Retinal pigment epithelial cell (primary cell): ENCODE data around the gene WNK1.

ENCODE experiments used
- DNase-seq: peaks from one replicate; pipeline ENCODE4 v3.0.0-alpha.2; 2010; ENCODE audit warnings: low read depth
- H3K4me3 ChIP-seq: 2 replicates; pipeline ENCODE4 v1.5.1; 2011; ENCODE audit warnings: mild to moderate bottlenecking, low read length, control low read depth, moderate library complexity
- TF ChIP-seq, protein P1 (sequence below): conservative IDR thresholded peaks from 2 replicates; pipeline ENCODE4 v1.5.1; 2011; ENCODE audit warnings: low read depth, low read length, control low read depth, inconsistent platforms

The WNK1 gene

GRCh38 chr12:820336-820735 is 68.0 kb downstream of the WNK1 start:
- no peak overlapping the region for H3K4me3 ChIP-seq
- TF ChIP-seq, protein P1, sequence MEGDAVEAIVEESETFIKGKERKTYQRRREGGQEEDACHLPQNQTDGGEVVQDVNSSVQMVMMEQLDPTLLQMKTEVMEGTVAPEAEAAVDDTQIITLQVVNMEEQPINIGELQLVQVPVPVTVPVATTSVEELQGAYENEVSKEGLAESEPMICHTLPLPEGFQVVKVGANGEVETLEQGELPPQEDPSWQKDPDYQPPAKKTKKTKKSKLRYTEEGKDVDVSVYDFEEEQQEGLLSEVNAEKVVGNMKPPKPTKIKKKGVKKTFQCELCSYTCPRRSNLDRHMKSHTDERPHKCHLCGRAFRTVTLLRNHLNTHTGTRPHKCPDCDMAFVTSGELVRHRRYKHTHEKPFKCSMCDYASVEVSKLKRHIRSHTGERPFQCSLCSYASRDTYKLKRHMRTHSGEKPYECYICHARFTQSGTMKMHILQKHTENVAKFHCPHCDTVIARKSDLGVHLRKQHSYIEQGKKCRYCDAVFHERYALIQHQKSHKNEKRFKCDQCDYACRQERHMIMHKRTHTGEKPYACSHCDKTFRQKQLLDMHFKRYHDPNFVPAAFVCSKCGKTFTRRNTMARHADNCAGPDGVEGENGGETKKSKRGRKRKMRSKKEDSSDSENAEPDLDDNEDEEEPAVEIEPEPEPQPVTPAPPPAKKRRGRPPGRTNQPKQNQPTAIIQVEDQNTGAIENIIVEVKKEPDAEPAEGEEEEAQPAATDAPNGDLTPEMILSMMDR = no peak
- DNase-seq = no peak

DNA sequence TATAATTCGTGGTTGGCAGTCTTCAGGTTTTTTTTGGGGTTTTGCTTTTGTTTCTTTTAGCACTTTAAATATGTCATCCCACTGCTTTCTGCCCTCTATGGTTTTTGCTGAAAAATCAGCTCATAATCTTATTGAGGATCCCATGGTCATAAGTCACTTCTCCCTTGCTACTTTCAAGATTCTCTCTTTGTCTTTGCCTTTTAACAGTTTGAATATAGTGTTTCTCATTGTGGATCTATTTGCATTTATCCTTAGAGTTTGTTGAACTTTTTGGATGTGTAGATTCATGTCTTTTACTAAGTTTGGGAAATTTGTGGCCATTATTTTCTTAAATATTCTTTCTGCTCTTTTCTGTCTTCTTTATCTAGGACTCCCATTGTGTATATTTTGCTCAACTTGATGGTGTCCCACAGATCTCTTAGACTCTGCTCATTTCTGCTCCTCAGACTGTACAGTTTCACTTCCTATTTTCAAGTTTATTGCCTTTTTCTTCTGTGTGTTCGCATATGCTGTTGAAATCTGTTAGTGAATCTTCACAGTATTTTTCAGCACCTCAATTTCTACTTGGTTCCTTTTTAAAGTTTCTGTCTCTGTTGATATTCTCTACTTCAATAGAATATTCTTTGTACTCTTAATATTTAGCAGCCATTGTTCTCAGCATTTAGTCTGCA is 70.8 kb downstream of the WNK1 start:
- no peak overlapping the region for H3K4me3 ChIP-seq
- no peak for DNase-seq
- TF ChIP-seq, protein P1 = no peak

DNA sequence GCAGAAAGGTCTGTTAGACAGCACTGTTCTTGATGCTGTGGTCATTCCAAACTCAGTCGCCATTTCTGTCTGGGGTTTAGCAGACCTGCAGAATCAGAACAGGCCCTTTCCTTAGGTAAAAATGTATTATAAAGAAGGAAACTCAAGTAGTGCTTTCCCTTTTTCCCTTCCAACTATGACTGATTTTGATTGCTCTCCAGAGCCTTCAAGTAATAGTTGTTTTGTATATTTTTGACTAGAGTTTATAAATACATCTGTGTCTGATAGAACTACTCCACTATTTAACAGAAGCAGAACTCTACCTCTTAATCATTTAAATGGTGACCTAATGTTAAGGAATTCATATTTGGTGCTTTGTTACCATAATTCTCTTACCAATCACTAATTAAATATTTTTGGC is 74.0 kb downstream of the WNK1 start:
- DNase-seq = no peak
- TF ChIP-seq, protein P1 = no peak
- H3K4me3 ChIP-seq = no peak overlapping the region

DNA sequence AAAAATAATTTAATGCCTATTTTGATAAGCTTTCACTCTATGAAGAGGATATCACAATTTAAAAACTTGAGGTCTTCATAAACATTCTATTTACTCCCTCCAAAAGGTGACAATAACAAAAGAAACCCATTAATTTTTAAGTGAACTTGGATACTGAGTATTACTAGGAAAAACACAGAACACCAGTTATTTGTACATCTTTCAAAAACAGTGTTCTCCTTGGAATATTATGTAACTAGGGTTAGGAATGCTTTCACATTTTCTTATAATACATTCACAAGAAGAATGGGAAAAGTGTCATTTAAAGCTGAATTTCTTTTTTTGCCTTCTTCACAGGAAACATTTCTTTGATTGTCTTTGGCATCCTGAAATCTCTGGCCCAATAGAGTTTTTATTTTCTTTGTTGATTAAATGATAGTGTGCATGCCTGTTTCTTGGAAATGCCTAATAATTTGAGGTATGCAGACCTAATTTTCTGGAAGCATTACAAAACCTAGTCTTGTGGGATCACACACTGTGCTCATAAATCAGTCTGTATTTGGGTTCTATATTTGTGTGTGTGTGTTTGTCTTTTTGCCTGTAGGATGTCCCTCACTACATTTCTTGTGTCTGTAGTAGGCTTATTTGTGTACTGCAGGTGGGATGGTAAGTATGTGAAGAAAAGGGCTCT is 76.5 kb downstream of the WNK1 start:
- no peak for DNase-seq

GRCh38 chr12:830111-830867 is 77.9 kb downstream of the WNK1 start:
- no peak overlapping the region for H3K4me3 ChIP-seq
- TF ChIP-seq, protein P1 = no peak

More for the DNA sequence above, 76.5 kb downstream of the WNK1 start:
- TF ChIP-seq, protein P1 = no peak
- H3K4me3 ChIP-seq = no peak overlapping the region

DNA sequence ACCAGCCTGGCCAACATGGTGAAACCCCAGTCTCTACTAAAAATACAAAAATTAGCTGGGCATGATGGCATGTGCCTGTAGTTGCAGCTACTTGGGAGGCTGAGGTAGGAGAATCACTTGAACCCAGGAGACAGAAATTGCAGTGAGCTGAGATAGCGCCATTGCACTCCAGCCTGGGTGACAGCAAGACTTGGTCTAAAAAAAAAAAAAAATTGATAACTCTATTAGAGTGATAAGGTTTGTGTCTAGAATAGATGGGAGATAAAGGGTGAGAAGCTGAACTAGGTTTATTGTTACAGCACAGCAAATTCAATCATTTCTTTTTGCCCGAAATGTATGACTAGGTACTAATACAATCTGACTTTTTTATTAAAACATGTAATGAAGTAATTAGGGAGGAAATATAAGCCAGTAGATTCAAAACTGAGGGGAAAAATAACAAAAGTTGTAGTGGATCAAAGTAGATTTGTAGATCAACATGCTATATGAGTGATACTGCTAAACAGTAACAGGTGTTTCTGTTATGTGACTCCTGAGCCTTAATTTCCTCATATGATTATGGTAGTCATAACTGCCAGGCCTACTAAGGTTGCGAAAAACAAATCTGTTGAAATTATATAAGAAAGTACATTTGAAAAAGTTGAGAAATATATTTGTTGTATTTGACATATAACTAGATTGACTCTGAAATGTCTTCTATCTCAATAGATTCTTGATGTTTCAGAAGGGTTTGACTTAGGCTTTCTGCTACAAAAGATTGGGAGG is 83.6 kb downstream of the WNK1 start:
- H3K4me3 ChIP-seq = no peak overlapping the region
- DNase-seq = no peak
- TF ChIP-seq, protein P1 = no peak

More at GRCh38 chr12:830111-830867, 77.9 kb downstream of the WNK1 start:
- DNase-seq = no peak
